Hematopoietic multipotent progenitor cell treated with erythropoietin and hydrocortisone succinate and interleukin-3 and kit ligand, for 17 days (in vitro differentiated cells): ENCODE data around the gene SORT1.

Experiments used
- DNase-seq: peaks from one replicate; pipeline ENCODE4 v3.0.0-alpha.2; 2015; ENCODE audit warnings: low spot score

SORT1 gene

GRCh38 chr1:109261578-109261977 is 136.1 kb downstream of the SORT1 start:
- no peak for DNase-seq

DNA sequence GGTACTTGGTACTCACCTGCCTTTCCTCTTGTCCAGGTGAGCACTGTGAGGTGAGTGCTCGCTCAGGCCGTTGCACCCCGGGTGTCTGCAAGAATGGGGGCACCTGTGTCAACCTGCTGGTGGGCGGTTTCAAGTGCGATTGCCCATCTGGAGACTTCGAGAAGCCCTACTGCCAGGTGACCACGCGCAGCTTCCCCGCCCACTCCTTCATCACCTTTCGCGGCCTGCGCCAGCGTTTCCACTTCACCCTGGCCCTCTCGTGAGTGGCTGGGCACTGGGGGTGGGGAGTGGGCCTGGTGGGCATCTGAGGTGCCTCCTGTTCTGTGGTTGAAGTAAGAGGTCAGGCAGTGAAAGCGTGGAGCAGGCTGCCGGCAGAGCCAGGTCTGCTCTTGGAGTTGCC is 136.7 kb downstream of the SORT1 start:
- DNase-seq, result no peak

GRCh38 chr1:109259674-109260557 is 137.8 kb downstream of the SORT1 start:
- DNase-seq, result no peak
